ENCODE measurements around the gene C2CD4C.
"Not testable (repeated sequence)": the region's sequence is repeated elsewhere in the genome, so short reads cannot be mapped to it uniquely, and the experiment has no call there.

Gene C2CD4C

GRCh38 chr19:425056-425455, 16.1 kb upstream of the C2CD4C start:
- ChIA-PET POLR2A (no interaction called here), CTCF (no interaction called here)
- DNase-seq (ENCODE audit: extremely low spot score) = no peak
- no peak for TF ChIP-seq PKNOX1 (IDR thresholded peaks at IDR 0.05)
- no peak for TF ChIP-seq FOXK2 (IDR thresholded peaks at IDR 0.05)
- no peak for TF ChIP-seq SP1 (IDR thresholded peaks at IDR 0.05)
- TF ChIP-seq FOXM1 (IDR thresholded peaks at IDR 0.05; ENCODE audit: borderline replicate concordance) = no peak
- no peak for TF ChIP-seq CTBP1 (IDR thresholded peaks at IDR 0.05; ENCODE audit: borderline replicate concordance)
- no peak for TF ChIP-seq ZNF384 (IDR thresholded peaks at IDR 0.05)
- no peak for TF ChIP-seq SUZ12 (IDR thresholded peaks at IDR 0.05)
- TF ChIP-seq NFRKB (IDR thresholded peaks at IDR 0.05) = no peak
- no peak for TF ChIP-seq L3MBTL2 (conservative IDR thresholded peaks at IDR 0.05)
- no peak for TF ChIP-seq TARDBP (IDR thresholded peaks at IDR 0.05)
- TF ChIP-seq ARNT (IDR thresholded peaks at IDR 0.05) = no peak
- TF ChIP-seq BHLHE40 (IDR thresholded peaks at IDR 0.05; ENCODE audit: borderline replicate concordance) = no peak

GRCh38 chr19:424546-424945, 15.6 kb upstream of the C2CD4C start:
- ChIA-PET CTCF (no interaction called here), POLR2A (no interaction called here)
- no peak for DNase-seq (ENCODE audit: extremely low spot score)
- no peak for TF ChIP-seq FOXK2 (IDR thresholded peaks at IDR 0.05)
- TF ChIP-seq ZNF384 (IDR thresholded peaks at IDR 0.05) = no peak
- TF ChIP-seq TARDBP (IDR thresholded peaks at IDR 0.05) = no peak
- no peak for TF ChIP-seq FOXM1 (IDR thresholded peaks at IDR 0.05; ENCODE audit: borderline replicate concordance)
- no peak for TF ChIP-seq PKNOX1 (IDR thresholded peaks at IDR 0.05)
- TF ChIP-seq BHLHE40 (IDR thresholded peaks at IDR 0.05; ENCODE audit: borderline replicate concordance) = no peak
- no peak for TF ChIP-seq ELF4 (IDR thresholded peaks at IDR 0.05)
- TF ChIP-seq LEF1 (IDR thresholded peaks at IDR 0.05; ENCODE audit: borderline replicate concordance) = no peak
- TF ChIP-seq SUZ12 (IDR thresholded peaks at IDR 0.05) = no peak
- no peak for TF ChIP-seq CTBP1 (IDR thresholded peaks at IDR 0.05; ENCODE audit: borderline replicate concordance)
- no peak for TF ChIP-seq L3MBTL2 (conservative IDR thresholded peaks at IDR 0.05)
- no peak for TF ChIP-seq ARNT (IDR thresholded peaks at IDR 0.05)
- TF ChIP-seq NFRKB (IDR thresholded peaks at IDR 0.05) = no peak
- TF ChIP-seq SP1 (IDR thresholded peaks at IDR 0.05) = no peak
- no peak for TF ChIP-seq HDGF (IDR thresholded peaks at IDR 0.05; ENCODE audit: borderline replicate concordance)
- no peak for TF ChIP-seq FOXA1 (IDR thresholded peaks at IDR 0.05)

- ChIA-PET POLR2A (no interaction called here), CTCF (no interaction called here)
- TF ChIP-seq SUZ12 (IDR thresholded peaks at IDR 0.05) = no peak
- DNase-seq (ENCODE audit: extremely low spot score) = no peak
Observed at GRCh38 chr19:423691-424466, 14.9 kb upstream of the C2CD4C start.

GRCh38 chr19:422917-423226, 13.9 kb upstream of the C2CD4C start:
- POLR2A ChIA-PET; CTCF ChIA-PET; DNase-seq (ENCODE audit: extremely low spot score): not testable (repeated sequence)

GRCh38 chr19:422213-422916, 13.4 kb upstream of the C2CD4C start:
- TF ChIP-seq ARNT (IDR thresholded peaks at IDR 0.05) (no peak), TARDBP (IDR thresholded peaks at IDR 0.05) (no peak)
- no peak for DNase-seq (ENCODE audit: extremely low spot score)
- ChIA-PET CTCF (no interaction called here), POLR2A (no interaction called here)

- CTCF ChIA-PET = no interaction called here
- TF ChIP-seq SUZ12 (IDR thresholded peaks at IDR 0.05) (no peak), SP1 (IDR thresholded peaks at IDR 0.05) (no peak), ELF4 (IDR thresholded peaks at IDR 0.05) (no peak), NFRKB (IDR thresholded peaks at IDR 0.05) (no peak), ZNF384 (IDR thresholded peaks at IDR 0.05) (no peak), FOXK2 (IDR thresholded peaks at IDR 0.05) (no peak), CTBP1 (IDR thresholded peaks at IDR 0.05; ENCODE audit: borderline replicate concordance) (no peak), FOXA1 (IDR thresholded peaks at IDR 0.05) (no peak), FOXM1 (IDR thresholded peaks at IDR 0.05; ENCODE audit: borderline replicate concordance) (no peak), TARDBP (IDR thresholded peaks at IDR 0.05) (no peak), L3MBTL2 (conservative IDR thresholded peaks at IDR 0.05) (no peak), ARNT (IDR thresholded peaks at IDR 0.05) (no peak), PKNOX1 (IDR thresholded peaks at IDR 0.05) (no peak), LEF1 (IDR thresholded peaks at IDR 0.05; ENCODE audit: borderline replicate concordance) (no peak), HDGF (IDR thresholded peaks at IDR 0.05; ENCODE audit: borderline replicate concordance) (no peak), BHLHE40 (IDR thresholded peaks at IDR 0.05; ENCODE audit: borderline replicate concordance) (no peak)
- no peak for DNase-seq (ENCODE audit: extremely low spot score)
- POLR2A ChIA-PET = interaction anchor here (0.8 to 1.3 kb wide), 2 partner anchors 11 to 40 kb away, joined by 3 read pairs; partner anchors contain the start of gene C2CD4C
Observed at GRCh38 chr19:419721-420515, 11.0 kb upstream of the C2CD4C start.

All from HEK293T (cell line).